Peyer's patch (tissue), 4 donors: ENCODE measurements around the gene CNTN4.

Experiments
- CTCF ChIP-seq, 6 experiments: fragments of 450-650 bp in 4 of 6; fragments of 200-600 bp in 2 of 6; sonication (generic) in 1 of 6; IDR thresholded peaks; one replicate each; pipeline ENCODE4 v1.5.1; 2017 to 2019; ENCODE audit warnings: antibody characterized with exemption in 6 of 6, mild to moderate bottlenecking in 3 of 6, moderate library complexity in 1 of 6
- POLR2A ChIP-seq, 2 donors: fragments of 450-650 bp; IDR thresholded peaks; one replicate each; pipeline ENCODE4 v1.5.1; 2017; ENCODE audit warnings: antibody characterized with exemption in 2 of 2, mild to moderate bottlenecking in 2 of 2, moderate library complexity in 2 of 2

- TF ChIP-seq CTCF (IDR thresholded peaks at IDR 0.05): no peak
- no peak for TF ChIP-seq POLR2A (IDR thresholded peaks at IDR 0.05)
Observed at GRCh38 chr3:2879023-2879422, 780.4 kb downstream of the CNTN4 start.
